Panc1 (cell line): Measurements from ENCODE around the gene AUH. TPM values are rescaled to one million over a fixed set of nuclear protein-coding genes. Genes with fewer than 3 reads are reported as not detected.

ENCODE experiments used
- ATAC-seq: fragments of 200-7000 bp; cut with Tn5 transposase; 2 replicates; pipeline ENCODE4 v1.9.1; 2020; ENCODE audit warnings: mild to moderate bottlenecking, moderate library complexity
- BruUV-seq: library from RNA; stranded (reverse); fragments of 400-500 nt; replicated peaks from 2 replicates; lab custom pipeline; 2021; lab: Mats Ljungman, UMichigan
- CTCF ChIA-PET: fragments of 300-600 bp; sonication (Branson Sonifier 250); formaldehyde crosslinking; loops from one replicate; lab custom pipeline; 2022; ENCODE audit warnings: antibody characterized with exemption; lab: Charles Lee
- POLR2A ChIA-PET: fragments of 300-600 bp; sonication (Branson Sonifier 250); formaldehyde crosslinking; loops from one replicate; lab custom pipeline; 2022; ENCODE audit warnings: antibody characterized with exemption; lab: Charles Lee
- DNase-seq: peaks from one replicate; pipeline ENCODE4 v3.0.0-alpha.2; 2010; ENCODE audit warnings: low read depth, low spot score
- H3K27ac ChIP-seq: 2 replicates; pipeline ENCODE4 v1.5.1; 2011; ENCODE audit warnings: mild to moderate bottlenecking, low read length, inconsistent platforms
- H3K27me3 ChIP-seq: fragments of 200-500 bp; sonication (Bioruptor generic); 2 replicates; pipeline ENCODE4 v1.6.0; 2014; ENCODE audit warnings: low read length, inconsistent platforms; ENCODE audit not compliant: control insufficient read depth, insufficient read depth
- H3K36me3 ChIP-seq: fragments of 200-500 bp; sonication (Bioruptor generic); 2 replicates; pipeline ENCODE4 v1.5.1; 2014; ENCODE audit warnings: inconsistent platforms, mild to moderate bottlenecking, low read length, moderate library complexity; ENCODE audit not compliant: control insufficient read depth, insufficient read depth
- H3K4me1 ChIP-seq: 2 replicates; pipeline ENCODE4 v1.5.1; 2011; ENCODE audit warnings: inconsistent platforms, mild to moderate bottlenecking, low read length, moderate library complexity; ENCODE audit not compliant: control insufficient read depth, insufficient read depth
- H3K4me3 ChIP-seq, 2 experiments: 2 replicates each; pipeline ENCODE4 v1.5.1; 2011 to 2012; ENCODE audit warnings: low read depth in 2 of 2, low read length in 2 of 2, mild to moderate bottlenecking in 2 of 2, inconsistent platforms in 1 of 2, moderate library complexity in 1 of 2
- H3K9me3 ChIP-seq: fragments of 200-500 bp; sonication (Bioruptor generic); 2 replicates; pipeline ENCODE4 v1.5.1; 2014; ENCODE audit warnings: low read depth, mild to moderate bottlenecking, inconsistent platforms, low read length, moderate library complexity; ENCODE audit not compliant: control insufficient read depth, insufficient read depth
- CTCF ChIP-seq: fragments of 450-650 bp; IDR thresholded peaks from 2 replicates; pipeline ENCODE4 v1.5.1; 2017; ENCODE audit warnings: mild to moderate bottlenecking
- POLR2AphosphoS5 ChIP-seq: IDR thresholded peaks from 2 replicates; pipeline ENCODE4 v1.6.1; 2012; ENCODE audit warnings: mild to moderate bottlenecking, low read depth, low read length, moderate library complexity
- REST ChIP-seq, 2 experiments: IDR thresholded peaks; 2 replicates each; pipeline ENCODE4 v1.6.1; 2011 to 2012; ENCODE audit warnings: low read depth in 2 of 2, control low read depth in 1 of 2, low read length in 1 of 2, mild to moderate bottlenecking in 1 of 2, moderate library complexity in 1 of 2; ENCODE audit not compliant: insufficient read depth in 1 of 2
- SIN3A ChIP-seq: IDR thresholded peaks from 2 replicates; pipeline ENCODE4 v1.6.1; 2012; ENCODE audit warnings: low read depth, mild to moderate bottlenecking, low read length, moderate library complexity, borderline replicate concordance; ENCODE audit not compliant: insufficient read depth
- TCF7L2 ChIP-seq: IDR thresholded peaks from 2 replicates; pipeline ENCODE4 v1.6.1; 2011; ENCODE audit warnings: mild to moderate bottlenecking, low read depth, low read length, inconsistent platforms
- in situ Hi-C: cut with HindIII; loops from 2 replicates; pipeline ENCODE4 v1.10.0; 2016; ENCODE audit warnings: low sequenced_read_pairs, low pct_unique_long_range_greater_than_20kb
- intact Hi-C: fragments of 100-400 bp; cut with micrococcal nuclease; formaldehyde crosslinking; loops from one replicate; pipeline ENCODE4 v1.10.0; 2022; ENCODE audit not compliant: unreplicated experiment
- total RNA-seq: library from RNA; stranded (reverse); gene quantifications from one replicate; pipeline ENCODE4 v1.2.1, GENCODE V29; 2021; ENCODE audit not compliant: unreplicated experiment

The AUH gene
- total RNA-seq, 1 experiment from 2014 or later, result 7.7 TPM

- H3K4me1 ChIP-seq, result no peaks in the 10 kb centered on the region
- DNase-seq (no peak), ATAC-seq (no peak)
- no peaks in the 10 kb centered on the region for H3K27me3 ChIP-seq
- CTCF ChIA-PET, result no interaction called here
- TF ChIP-seq SIN3A (no peak), CTCF (no peak), POLR2AphosphoS5 (no peak), REST (IDR thresholded peaks at IDR 0.05; ENCODE audit: insufficient read depth in 1 of 2, low read depth in 2 of 2, low read length in 1 of 2) (no peak), TCF7L2 (no peak)
- BruUV-seq, result no TSS peak
- POLR2A ChIA-PET, result no interaction called here
- no peak overlapping the region for H3K4me3 ChIP-seq
- no peak overlapping the region for H3K27ac ChIP-seq
- in situ Hi-C loops (no loop called here), intact Hi-C loops (no loop called here)
- no peaks in the 10 kb centered on the region for H3K36me3 ChIP-seq
- H3K9me3 ChIP-seq, result no peaks in the 10 kb centered on the region
Measured at GRCh38 chr9:91298311-91298710, 63.4 kb downstream of the AUH start.

GRCh38 chr9:91297306-91297705, 64.4 kb downstream of the AUH start:
- TF ChIP-seq SIN3A (no peak), TCF7L2 (no peak), REST (IDR thresholded peaks at IDR 0.05; ENCODE audit: insufficient read depth in 1 of 2, low read depth in 2 of 2, low read length in 1 of 2) (no peak), CTCF (no peak), POLR2AphosphoS5 (no peak)
- intact Hi-C loops (no loop called here), in situ Hi-C loops (no loop called here)
- no peak for ATAC-seq
- no peaks in the 10 kb centered on the region for H3K4me1 ChIP-seq
- ChIA-PET CTCF (no interaction called here), POLR2A (no interaction called here)
- H3K36me3 ChIP-seq, result no peaks in the 10 kb centered on the region
- DNase-seq, result no peak
- BruUV-seq, result no TSS peak
- no peak overlapping the region for H3K27ac ChIP-seq
- no peak overlapping the region for H3K4me3 ChIP-seq
- H3K27me3 ChIP-seq, result no peaks in the 10 kb centered on the region
- H3K9me3 ChIP-seq, result no peaks in the 10 kb centered on the region
